Stimulated activated CD4-positive, alpha-beta T cell treated with anti-CD3 and anti-CD28 coated beads, Interleukin-15, amount 100 ng/mL, for 48 hours (primary cell): ENCODE results near the gene P2RX7.
"Not testable (repeated sequence)": the region's sequence is repeated elsewhere in the genome, so short reads cannot be mapped to it uniquely, and the experiment has no call there.

Experiments
- DNase-seq, 2 donors: peaks; one replicate each; pipeline ENCODE4 v3.0.0-alpha.2; 2020; ENCODE audit warnings: low read depth in 2 of 2

Gene P2RX7

GRCh38 chr12:121205491-121205890 lies 72.8 kb downstream of the P2RX7 start:
- DNase-seq: no peak

- DNase-seq: not testable (repeated sequence)
Measured at GRCh38 chr12:121208571-121208970, 75.9 kb downstream of the P2RX7 start.

GRCh38 chr12:121209221-121209620 lies 76.5 kb downstream of the P2RX7 start:
- DNase-seq: no peak

GRCh38 chr12:121209624-121210572 lies 77.2 kb downstream of the P2RX7 start, which contains the start of gene P2RX4:
Gene P2RX4, plus strand, starts transcription at chr12:121210129. Its CDS starts 36 bp downstream, at chr12:121210165.
- DNase-seq: peak; percentile 71 to 87

GRCh38 chr12:121212875-121213274 lies 80.2 kb downstream of the P2RX7 start:
- DNase-seq: no peak

- DNase-seq: no peak
Measured at GRCh38 chr12:121214166-121214777, 81.6 kb downstream of the P2RX7 start.

GRCh38 chr12:121214855-121215745 lies 82.4 kb downstream of the P2RX7 start:
- no peak for DNase-seq

GRCh38 chr12:121216102-121216501 lies 83.4 kb downstream of the P2RX7 start:
- DNase-seq: no peak

- no peak for DNase-seq
Measured at GRCh38 chr12:121217063-121217462, 84.4 kb downstream of the P2RX7 start.

- no peak for DNase-seq
Measured at GRCh38 chr12:121217761-121218160, 85.1 kb downstream of the P2RX7 start.

GRCh38 chr12:121218588-121219352 lies 86.1 kb downstream of the P2RX7 start:
- DNase-seq: no peak

GRCh38 chr12:121219353-121219986 lies 86.8 kb downstream of the P2RX7 start:
- DNase-seq: no peak

- DNase-seq: no peak
Measured at GRCh38 chr12:121222847-121223246, 90.2 kb downstream of the P2RX7 start.

- DNase-seq: peak in 1 of 2 donors; percentile 34
Measured at GRCh38 chr12:121223292-121224285, 90.9 kb downstream of the P2RX7 start.

GRCh38 chr12:121224591-121224990 lies 91.9 kb downstream of the P2RX7 start:
- DNase-seq: no peak

- no peak for DNase-seq
Measured at GRCh38 chr12:121226399-121226798, 93.7 kb downstream of the P2RX7 start.

- DNase-seq: not testable (repeated sequence)
Measured at GRCh38 chr12:121226871-121227270, 94.2 kb downstream of the P2RX7 start.

GRCh38 chr12:121227294-121227693 lies 94.6 kb downstream of the P2RX7 start:
- DNase-seq: no peak

- DNase-seq: no peak
Measured at GRCh38 chr12:121228919-121229665, 96.4 kb downstream of the P2RX7 start.
